HG02938 (cell line): ENCODE results near the gene EFHB.
A peak's percentile ranks its signal among the peaks of the same experiment; 100 is the strongest.
"Not testable (repeated sequence)": the region's sequence is repeated elsewhere in the genome, so short reads cannot be mapped to it uniquely, and the experiment has no call there.

Experiments used
- ATAC-seq: cut with Tn5 transposase; IDR thresholded peaks from one replicate; pipeline ENCODE4 v1.9.1; 2021; ENCODE audit warnings: mild to moderate bottlenecking, moderate library complexity; ENCODE audit not compliant: unreplicated experiment

EFHB gene

GRCh38 chr3:19932422-19932821 lies 1.6 kb downstream of the EFHB start:
- no peak for ATAC-seq

- peak; percentile 49 for ATAC-seq
These were observed 2.2 kb downstream of the EFHB start for GRCh38 chr3:19931767-19932188.

- peak; percentile 80 for ATAC-seq
These were observed 2.8 kb downstream of the EFHB start for GRCh38 chr3:19931180-19931692.

GRCh38 chr3:19920401-19921080 lies 13.5 kb downstream of the EFHB start:
- ATAC-seq: no peak

GRCh38 chr3:19917167-19917566 lies 16.9 kb downstream of the EFHB start:
- ATAC-seq: no peak

- no peak for ATAC-seq
These were observed 22.6 kb downstream of the EFHB start for GRCh38 chr3:19911452-19911851.

- ATAC-seq: no peak
These were observed 26.5 kb downstream of the EFHB start for GRCh38 chr3:19907523-19907922.

GRCh38 chr3:19903649-19904048 lies 30.4 kb downstream of the EFHB start:
- ATAC-seq: no peak

GRCh38 chr3:19901918-19902317 lies 32.1 kb downstream of the EFHB start:
- ATAC-seq: no peak

GRCh38 chr3:19901337-19901736 lies 32.7 kb downstream of the EFHB start:
- ATAC-seq: no peak

- ATAC-seq: not testable (repeated sequence)
These were observed 34.2 kb downstream of the EFHB start for GRCh38 chr3:19899833-19900232.

GRCh38 chr3:19899264-19899663 lies 34.8 kb downstream of the EFHB start:
- no peak for ATAC-seq

GRCh38 chr3:19898721-19899120 lies 35.3 kb downstream of the EFHB start:
- no peak for ATAC-seq

- ATAC-seq: no peak
These were observed 42.3 kb downstream of the EFHB start for GRCh38 chr3:19891740-19892139.

- ATAC-seq: no peak
These were observed 45.4 kb downstream of the EFHB start for GRCh38 chr3:19888428-19889152.

GRCh38 chr3:19887122-19887521 lies 46.9 kb downstream of the EFHB start:
- ATAC-seq: not testable (repeated sequence)

GRCh38 chr3:19886404-19886803 lies 47.6 kb downstream of the EFHB start:
- ATAC-seq: no peak

GRCh38 chr3:19885468-19885867 lies 48.5 kb downstream of the EFHB start:
- no peak for ATAC-seq

- no peak for ATAC-seq
These were observed 52.2 kb downstream of the EFHB start for GRCh38 chr3:19881852-19882251.

- no peak for ATAC-seq
These were observed 53.0 kb downstream of the EFHB start for GRCh38 chr3:19881036-19881435.

GRCh38 chr3:19877656-19878055 lies 56.4 kb downstream of the EFHB start:
- ATAC-seq: no peak

GRCh38 chr3:19866751-19867347 lies 67.2 kb downstream of the EFHB start:
- peak; percentile 89 for ATAC-seq
